SK-N-SH treated with all-trans-retinoic acid at 6 μM for 48 hours (cell line): ENCODE data around the gene NT5DC1.

Experiments
- ATAC-seq: fragments of 200-7000 bp; cut with Tn5 transposase; 3 replicates; pipeline ENCODE4 v1.9.1; 2020; ENCODE audit warnings: mild to moderate bottlenecking, moderate library complexity
- ARNTL ChIP-seq: fragments of 450-650 bp; formaldehyde crosslinking; IDR thresholded peaks from 2 replicates; pipeline ENCODE4 v1.5.0; 2020; ENCODE audit warnings: low read depth, mild to moderate bottlenecking, moderate library complexity, borderline replicate concordance
- BACH2 ChIP-seq: fragments of 250-450 bp; sonication (Bioruptor Pico); IDR thresholded peaks from 2 replicates; pipeline ENCODE4 v1.9.0; 2021; ENCODE audit warnings: mild to moderate bottlenecking, borderline replicate concordance
- ESRRG ChIP-seq: fragments of 250-450 bp; sonication (Bioruptor Pico); IDR thresholded peaks from 2 replicates; pipeline ENCODE4 v1.6.1; 2021; ENCODE audit warnings: mild to moderate bottlenecking
- GLIS3 ChIP-seq: fragments of 250-450 bp; sonication (Bioruptor Pico); IDR thresholded peaks from 2 replicates; pipeline ENCODE4 v1.5.0; 2020; ENCODE audit warnings: mild to moderate bottlenecking, moderate library complexity
- ISL1 ChIP-seq: fragments of 250-450 bp; sonication (Bioruptor Pico); IDR thresholded peaks from 2 replicates; pipeline ENCODE4 v2.1.2; 2022; ENCODE audit warnings: mild to moderate bottlenecking, moderate library complexity
- OSR1 ChIP-seq: fragments of 250-450 bp; sonication (Bioruptor Pico); IDR thresholded peaks from 2 replicates; pipeline ENCODE4 v1.8.0; 2022; ENCODE audit warnings: moderate library complexity, mild to moderate bottlenecking, inconsistent platforms
- PPARA ChIP-seq: fragments of 250-450 bp; sonication (Bioruptor Pico); IDR thresholded peaks from 2 replicates; pipeline ENCODE4 v1.5.0; 2020; ENCODE audit warnings: mild to moderate bottlenecking, borderline replicate concordance
- RARB ChIP-seq: fragments of 250-450 bp; sonication (Bioruptor Pico); IDR thresholded peaks from 2 replicates; pipeline ENCODE4 v1.8.0; 2021; ENCODE audit warnings: mild to moderate bottlenecking, moderate library complexity
- TCF4 ChIP-seq: fragments of 250-450 bp; sonication (Bioruptor Pico); IDR thresholded peaks from 2 replicates; pipeline ENCODE4 v1.8.0; 2021; ENCODE audit warnings: mild to moderate bottlenecking, moderate library complexity, borderline replicate concordance
- TOX ChIP-seq: fragments of 250-450 bp; sonication (Bioruptor Pico); IDR thresholded peaks from 2 replicates; pipeline ENCODE4 v1.8.0; 2021; ENCODE audit warnings: mild to moderate bottlenecking, moderate library complexity, borderline replicate concordance
- ZC3H10 ChIP-seq: fragments of 250-450 bp; sonication (Bioruptor Pico); IDR thresholded peaks from 2 replicates; pipeline ENCODE4 v1.5.1; 2021; ENCODE audit warnings: mild to moderate bottlenecking, moderate library complexity
- ZFP3 ChIP-seq: fragments of 250-450 bp; sonication (Bioruptor Pico); IDR thresholded peaks from 2 replicates; pipeline ENCODE4 v1.5.0; 2020; ENCODE audit warnings: mild to moderate bottlenecking, moderate library complexity
- ZFP30 ChIP-seq: fragments of 450-650 bp; formaldehyde crosslinking; IDR thresholded peaks from 2 replicates; pipeline ENCODE4 v1.5.0; 2022; ENCODE audit warnings: mild to moderate bottlenecking, moderate library complexity
- ZNF565 ChIP-seq: fragments of 450-650 bp; formaldehyde crosslinking; conservative IDR thresholded peaks from 2 replicates; pipeline ENCODE4 v1.5.0; 2020; ENCODE audit warnings: low read depth, mild to moderate bottlenecking, moderate library complexity
- ZNF70 ChIP-seq: fragments of 450-650 bp; formaldehyde crosslinking; IDR thresholded peaks from 2 replicates; pipeline ENCODE4 v1.5.0; 2020; ENCODE audit warnings: mild to moderate bottlenecking, moderate library complexity
- ZNF8 ChIP-seq: fragments of 450-650 bp; formaldehyde crosslinking; IDR thresholded peaks from 2 replicates; pipeline ENCODE4 v1.5.0; 2020; ENCODE audit warnings: mild to moderate bottlenecking, moderate library complexity
- TF ChIP-seq, protein P1 (sequence below): fragments of 250-450 bp; sonication (Bioruptor Pico); IDR thresholded peaks from 2 replicates; pipeline ENCODE4 v1.8.0; 2021; ENCODE audit warnings: low read depth, mild to moderate bottlenecking, moderate library complexity, borderline replicate concordance
- TF ChIP-seq, protein P2 (sequence below): fragments of 250-450 bp; sonication (Bioruptor Pico); IDR thresholded peaks from 2 replicates; pipeline ENCODE4 v1.5.1; 2021; ENCODE audit warnings: mild to moderate bottlenecking, moderate library complexity
- TF ChIP-seq, protein P3 (sequence below): fragments of 250-450 bp; sonication (Bioruptor Pico); IDR thresholded peaks from 2 replicates; pipeline ENCODE4 v1.5.1; 2020; ENCODE audit warnings: low read depth, mild to moderate bottlenecking, moderate library complexity
- TF ChIP-seq, protein P4 (sequence below): fragments of 250-450 bp; sonication (Bioruptor Pico); IDR thresholded peaks from 2 replicates; pipeline ENCODE4 v1.8.0; 2020; ENCODE audit warnings: mild to moderate bottlenecking, moderate library complexity, borderline replicate concordance
- TF ChIP-seq, protein P5 (sequence below): fragments of 250-450 bp; sonication (Bioruptor Pico); IDR thresholded peaks from 2 replicates; pipeline ENCODE4 v1.5.0; 2020; ENCODE audit warnings: mild to moderate bottlenecking, moderate library complexity

NT5DC1 gene

DNA sequence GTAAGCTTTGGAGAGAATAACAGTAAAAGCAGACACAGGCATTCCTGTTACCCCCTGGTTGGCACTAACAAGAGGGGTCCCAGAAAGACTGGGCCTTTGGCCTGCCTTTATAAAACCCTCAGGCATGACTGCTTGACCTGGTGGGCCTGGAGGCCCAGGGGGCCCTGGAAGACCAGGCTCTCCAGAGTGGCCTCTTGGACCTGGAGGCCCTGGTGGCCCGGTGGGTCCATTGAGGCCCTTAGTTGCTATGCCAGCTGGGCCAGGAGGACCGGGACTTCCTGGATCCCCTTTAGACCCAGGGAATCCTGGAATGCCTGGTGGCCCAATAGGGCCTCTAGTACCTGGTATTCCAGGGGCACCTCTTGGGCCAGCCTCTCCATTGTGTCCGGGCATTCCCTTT, 19.8 kb downstream of the NT5DC1 start:
- no peak for ATAC-seq
- no peak for TF ChIP-seq ZFP3 (CRISPR knock-in tag)
- no peak for TF ChIP-seq ZNF70 (CRISPR knock-in tag)
- TF ChIP-seq BACH2, result no peak
- TF ChIP-seq, protein P1, sequence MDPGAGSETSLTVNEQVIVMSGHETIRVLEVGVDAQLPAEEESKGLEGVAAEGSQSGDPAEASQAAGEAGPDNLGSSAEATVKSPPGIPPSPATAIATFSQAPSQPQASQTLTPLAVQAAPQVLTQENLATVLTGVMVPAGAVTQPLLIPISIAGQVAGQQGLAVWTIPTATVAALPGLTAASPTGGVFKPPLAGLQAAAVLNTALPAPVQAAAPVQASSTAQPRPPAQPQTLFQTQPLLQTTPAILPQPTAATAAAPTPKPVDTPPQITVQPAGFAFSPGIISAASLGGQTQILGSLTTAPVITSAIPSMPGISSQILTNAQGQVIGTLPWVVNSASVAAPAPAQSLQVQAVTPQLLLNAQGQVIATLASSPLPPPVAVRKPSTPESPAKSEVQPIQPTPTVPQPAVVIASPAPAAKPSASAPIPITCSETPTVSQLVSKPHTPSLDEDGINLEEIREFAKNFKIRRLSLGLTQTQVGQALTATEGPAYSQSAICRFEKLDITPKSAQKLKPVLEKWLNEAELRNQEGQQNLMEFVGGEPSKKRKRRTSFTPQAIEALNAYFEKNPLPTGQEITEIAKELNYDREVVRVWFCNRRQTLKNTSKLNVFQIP (CRISPR knock-in tag), result no peak
- no peak for TF ChIP-seq ARNTL
- TF ChIP-seq RARB (CRISPR knock-in tag), result no peak
- TF ChIP-seq, protein P2, sequence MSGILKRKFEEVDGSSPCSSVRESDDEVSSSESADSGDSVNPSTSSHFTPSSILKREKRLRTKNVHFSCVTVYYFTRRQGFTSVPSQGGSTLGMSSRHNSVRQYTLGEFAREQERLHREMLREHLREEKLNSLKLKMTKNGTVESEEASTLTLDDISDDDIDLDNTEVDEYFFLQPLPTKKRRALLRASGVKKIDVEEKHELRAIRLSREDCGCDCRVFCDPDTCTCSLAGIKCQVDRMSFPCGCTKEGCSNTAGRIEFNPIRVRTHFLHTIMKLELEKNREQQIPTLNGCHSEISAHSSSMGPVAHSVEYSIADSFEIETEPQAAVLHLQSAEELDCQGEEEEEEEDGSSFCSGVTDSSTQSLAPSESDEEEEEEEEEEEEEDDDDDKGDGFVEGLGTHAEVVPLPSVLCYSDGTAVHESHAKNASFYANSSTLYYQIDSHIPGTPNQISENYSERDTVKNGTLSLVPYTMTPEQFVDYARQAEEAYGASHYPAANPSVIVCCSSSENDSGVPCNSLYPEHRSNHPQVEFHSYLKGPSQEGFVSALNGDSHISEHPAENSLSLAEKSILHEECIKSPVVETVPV (CRISPR knock-in tag), result no peak
- TF ChIP-seq PPARA (CRISPR knock-in tag), result no peak
- no peak for TF ChIP-seq TOX
- no peak for TF ChIP-seq ZC3H10 (CRISPR knock-in tag)
- no peak for TF ChIP-seq GLIS3
- TF ChIP-seq ZFP30, result no peak
- no peak for TF ChIP-seq ESRRG
- no peak for TF ChIP-seq ZNF8 (CRISPR knock-in tag)
- TF ChIP-seq, protein P3, sequence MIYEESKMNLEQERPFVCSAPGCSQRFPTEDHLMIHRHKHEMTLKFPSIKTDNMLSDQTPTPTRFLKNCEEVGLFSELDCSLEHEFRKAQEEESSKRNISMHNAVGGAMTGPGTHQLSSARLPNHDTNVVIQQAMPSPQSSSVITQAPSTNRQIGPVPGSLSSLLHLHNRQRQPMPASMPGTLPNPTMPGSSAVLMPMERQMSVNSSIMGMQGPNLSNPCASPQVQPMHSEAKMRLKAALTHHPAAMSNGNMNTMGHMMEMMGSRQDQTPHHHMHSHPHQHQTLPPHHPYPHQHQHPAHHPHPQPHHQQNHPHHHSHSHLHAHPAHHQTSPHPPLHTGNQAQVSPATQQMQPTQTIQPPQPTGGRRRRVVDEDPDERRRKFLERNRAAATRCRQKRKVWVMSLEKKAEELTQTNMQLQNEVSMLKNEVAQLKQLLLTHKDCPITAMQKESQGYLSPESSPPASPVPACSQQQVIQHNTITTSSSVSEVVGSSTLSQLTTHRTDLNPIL (CRISPR knock-in tag), result no peak

DNA sequence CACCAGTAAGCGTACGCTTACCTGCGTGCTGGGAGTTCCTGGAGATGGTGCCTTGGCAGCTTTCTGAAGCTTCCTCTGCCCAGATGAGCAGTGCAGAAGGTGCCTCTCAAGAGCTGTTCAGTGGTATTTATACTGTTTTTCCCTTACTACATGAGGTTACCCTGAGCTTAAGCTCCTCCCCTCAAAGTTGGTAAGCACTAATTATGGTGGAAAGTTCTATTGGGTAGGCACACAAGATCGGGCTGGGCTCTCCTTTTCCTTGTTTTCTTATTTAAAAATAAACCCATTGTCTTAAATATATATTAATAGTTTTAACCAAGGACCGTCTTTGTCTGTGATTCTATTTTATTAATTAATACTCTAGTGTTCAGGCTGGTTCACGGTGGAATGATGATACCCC, 25.4 kb downstream of the NT5DC1 start, which contains the start of gene COL10A1:
COL10A1 (minus strand) TSS at position 101 of the 400 bp plus-strand sequence. CDS start 640 bp downstream, outside the sequence.
- ATAC-seq, result no peak
- TF ChIP-seq PPARA (CRISPR knock-in tag) (no peak), BACH2 (no peak), OSR1 (no peak), ZFP30 (no peak), GLIS3 (no peak), TCF4 (CRISPR knock-in tag) (no peak), ESRRG (no peak), ARNTL (no peak), ZNF565 (CRISPR knock-in tag) (no peak), ISL1 (no peak), ZNF8 (CRISPR knock-in tag) (no peak)
- TF ChIP-seq, protein P4, sequence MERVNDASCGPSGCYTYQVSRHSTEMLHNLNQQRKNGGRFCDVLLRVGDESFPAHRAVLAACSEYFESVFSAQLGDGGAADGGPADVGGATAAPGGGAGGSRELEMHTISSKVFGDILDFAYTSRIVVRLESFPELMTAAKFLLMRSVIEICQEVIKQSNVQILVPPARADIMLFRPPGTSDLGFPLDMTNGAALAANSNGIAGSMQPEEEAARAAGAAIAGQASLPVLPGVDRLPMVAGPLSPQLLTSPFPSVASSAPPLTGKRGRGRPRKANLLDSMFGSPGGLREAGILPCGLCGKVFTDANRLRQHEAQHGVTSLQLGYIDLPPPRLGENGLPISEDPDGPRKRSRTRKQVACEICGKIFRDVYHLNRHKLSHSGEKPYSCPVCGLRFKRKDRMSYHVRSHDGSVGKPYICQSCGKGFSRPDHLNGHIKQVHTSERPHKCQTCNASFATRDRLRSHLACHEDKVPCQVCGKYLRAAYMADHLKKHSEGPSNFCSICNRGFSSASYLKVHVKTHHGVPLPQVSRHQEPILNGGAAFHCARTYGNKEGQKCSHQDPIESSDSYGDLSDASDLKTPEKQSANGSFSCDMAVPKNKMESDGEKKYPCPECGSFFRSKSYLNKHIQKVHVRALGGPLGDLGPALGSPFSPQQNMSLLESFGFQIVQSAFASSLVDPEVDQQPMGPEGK (CRISPR knock-in tag), result no peak
- TF ChIP-seq, protein P5, sequence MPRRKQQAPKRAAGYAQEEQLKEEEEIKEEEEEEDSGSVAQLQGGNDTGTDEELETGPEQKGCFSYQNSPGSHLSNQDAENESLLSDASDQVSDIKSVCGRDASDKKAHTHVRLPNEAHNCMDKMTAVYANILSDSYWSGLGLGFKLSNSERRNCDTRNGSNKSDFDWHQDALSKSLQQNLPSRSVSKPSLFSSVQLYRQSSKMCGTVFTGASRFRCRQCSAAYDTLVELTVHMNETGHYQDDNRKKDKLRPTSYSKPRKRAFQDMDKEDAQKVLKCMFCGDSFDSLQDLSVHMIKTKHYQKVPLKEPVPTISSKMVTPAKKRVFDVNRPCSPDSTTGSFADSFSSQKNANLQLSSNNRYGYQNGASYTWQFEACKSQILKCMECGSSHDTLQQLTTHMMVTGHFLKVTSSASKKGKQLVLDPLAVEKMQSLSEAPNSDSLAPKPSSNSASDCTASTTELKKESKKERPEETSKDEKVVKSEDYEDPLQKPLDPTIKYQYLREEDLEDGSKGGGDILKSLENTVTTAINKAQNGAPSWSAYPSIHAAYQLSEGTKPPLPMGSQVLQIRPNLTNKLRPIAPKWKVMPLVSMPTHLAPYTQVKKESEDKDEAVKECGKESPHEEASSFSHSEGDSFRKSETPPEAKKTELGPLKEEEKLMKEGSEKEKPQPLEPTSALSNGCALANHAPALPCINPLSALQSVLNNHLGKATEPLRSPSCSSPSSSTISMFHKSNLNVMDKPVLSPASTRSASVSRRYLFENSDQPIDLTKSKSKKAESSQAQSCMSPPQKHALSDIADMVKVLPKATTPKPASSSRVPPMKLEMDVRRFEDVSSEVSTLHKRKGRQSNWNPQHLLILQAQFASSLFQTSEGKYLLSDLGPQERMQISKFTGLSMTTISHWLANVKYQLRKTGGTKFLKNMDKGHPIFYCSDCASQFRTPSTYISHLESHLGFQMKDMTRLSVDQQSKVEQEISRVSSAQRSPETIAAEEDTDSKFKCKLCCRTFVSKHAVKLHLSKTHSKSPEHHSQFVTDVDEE (CRISPR knock-in tag), result no peak
- TF ChIP-seq, protein P3 (CRISPR knock-in tag), result no peak
